Measurements from ENCODE around the gene DST.
"Not testable (repeated sequence)": the region's sequence is repeated elsewhere in the genome, so short reads cannot be mapped to it uniquely, and the experiment has no call there.

The DST gene

DNA sequence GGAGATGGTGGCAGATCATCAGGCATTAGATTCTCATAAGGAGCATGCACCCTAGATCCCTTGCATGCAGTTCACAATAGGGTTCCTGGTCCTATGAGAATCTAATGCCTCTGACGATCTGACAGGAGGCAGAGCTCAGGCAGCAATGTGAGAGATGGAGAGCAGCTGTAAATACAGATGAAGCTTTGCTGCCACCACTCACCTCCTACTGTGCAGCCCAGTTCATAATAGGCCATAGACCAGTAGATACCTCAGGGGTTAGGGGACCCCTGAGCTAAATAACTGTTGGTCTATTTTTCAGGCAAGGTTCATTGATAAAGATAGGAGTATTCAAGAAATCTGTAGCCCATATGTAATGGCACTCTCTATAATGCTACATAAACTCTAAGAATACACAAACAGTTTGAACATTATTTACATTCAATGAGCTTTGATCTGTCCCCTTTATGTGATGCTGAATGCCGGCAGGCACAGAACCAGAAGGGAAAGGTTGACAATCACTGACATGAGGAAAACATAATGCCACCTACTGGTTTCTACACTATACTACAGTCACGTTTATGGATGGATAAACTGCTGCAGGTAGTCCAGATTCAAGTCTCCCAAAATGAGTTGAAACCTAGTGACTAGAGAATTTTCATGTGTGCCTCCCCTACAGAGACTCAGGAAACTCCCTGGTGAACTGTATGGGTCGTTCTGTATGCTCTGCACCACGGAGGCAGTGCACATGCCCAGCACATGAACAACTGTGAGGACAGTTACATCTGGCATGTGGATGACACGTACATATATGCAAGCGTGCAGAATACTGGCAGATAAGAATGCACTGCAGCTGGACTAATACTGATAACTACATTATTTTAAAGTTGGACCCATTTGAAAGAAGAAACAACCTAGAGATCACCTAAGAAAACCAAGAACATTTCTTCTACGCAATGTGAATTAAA is 72.0 kb downstream of the DST start:
- DNase-seq (ENCODE audit: low read depth), result no peak

DNA sequence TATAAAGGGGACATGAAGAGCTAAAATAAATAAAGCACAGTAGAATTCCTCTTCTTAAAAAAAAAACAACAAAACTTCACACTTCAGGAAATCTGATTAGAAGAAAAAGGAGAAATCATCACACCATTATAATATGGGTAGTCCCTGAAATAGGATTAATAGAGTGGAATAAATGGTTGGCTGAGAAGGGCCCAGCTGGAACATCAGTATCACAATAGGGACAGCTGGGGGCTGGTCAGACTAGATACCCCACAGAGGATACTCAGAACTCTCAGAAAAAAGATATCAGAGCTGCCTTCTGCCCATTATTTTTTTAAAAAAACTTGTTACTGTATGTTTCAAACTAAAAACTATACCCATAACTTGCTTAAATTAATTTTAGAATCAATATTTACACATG is 75.2 kb downstream of the DST start:
- no peak for DNase-seq (ENCODE audit: low read depth)

DNA sequence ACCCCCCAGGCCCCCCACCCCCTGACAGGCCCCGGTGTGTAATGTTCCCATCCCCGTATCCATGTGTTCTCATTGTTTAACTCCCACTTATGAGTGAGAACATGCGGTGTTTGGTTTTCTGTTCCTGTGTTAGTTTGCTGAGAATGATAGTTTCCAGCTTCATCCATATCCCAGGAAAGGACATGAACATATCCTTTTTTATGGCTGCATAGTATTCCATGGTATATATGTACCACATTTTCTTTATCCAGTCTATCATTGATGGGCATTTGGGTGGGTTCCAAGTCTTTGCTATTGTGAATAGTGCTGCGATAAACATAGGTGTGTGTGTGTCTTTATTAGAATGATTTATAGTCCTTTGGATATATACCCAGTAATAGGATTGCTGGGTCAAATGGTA is 80.0 kb downstream of the DST start:
- DNase-seq (ENCODE audit: low read depth), result not testable (repeated sequence)

DNA sequence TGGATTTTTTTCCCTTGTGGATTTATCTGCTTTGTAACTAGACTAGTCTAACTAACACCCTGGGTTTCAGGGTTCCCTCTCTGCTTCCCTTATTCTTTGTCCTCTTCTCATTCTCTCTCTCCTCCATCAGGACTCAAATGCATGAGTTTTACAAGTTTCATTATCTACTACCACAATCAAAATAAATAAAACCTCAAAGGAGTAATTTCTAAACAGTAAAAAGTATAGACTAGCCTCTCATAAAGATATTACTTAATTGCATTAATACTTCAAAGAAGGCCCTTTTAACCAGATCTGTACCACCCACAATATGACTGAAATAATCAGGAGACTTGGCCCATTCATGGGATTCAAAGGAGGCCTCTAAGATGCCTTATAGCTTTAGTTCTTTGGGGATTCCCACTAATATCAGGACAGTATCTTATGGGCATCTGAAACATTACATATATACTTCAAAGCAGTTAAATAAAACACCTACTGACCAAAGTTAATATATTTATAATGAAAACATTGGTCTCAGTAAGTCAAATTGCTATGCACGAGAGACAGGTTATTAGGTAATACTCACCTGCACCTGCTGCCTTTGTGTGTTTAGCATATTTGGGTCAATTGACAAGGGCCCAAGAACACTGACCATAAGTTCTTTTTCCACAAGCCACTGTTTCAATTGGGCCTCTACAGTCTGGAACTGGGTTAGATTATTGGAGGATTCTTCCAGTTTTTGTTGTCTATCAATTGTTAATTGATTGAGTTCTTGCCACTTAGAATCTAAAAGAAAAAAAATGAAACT is 85.7 kb downstream of the DST start:
- no peak for DNase-seq (ENCODE audit: low read depth)

DNA sequence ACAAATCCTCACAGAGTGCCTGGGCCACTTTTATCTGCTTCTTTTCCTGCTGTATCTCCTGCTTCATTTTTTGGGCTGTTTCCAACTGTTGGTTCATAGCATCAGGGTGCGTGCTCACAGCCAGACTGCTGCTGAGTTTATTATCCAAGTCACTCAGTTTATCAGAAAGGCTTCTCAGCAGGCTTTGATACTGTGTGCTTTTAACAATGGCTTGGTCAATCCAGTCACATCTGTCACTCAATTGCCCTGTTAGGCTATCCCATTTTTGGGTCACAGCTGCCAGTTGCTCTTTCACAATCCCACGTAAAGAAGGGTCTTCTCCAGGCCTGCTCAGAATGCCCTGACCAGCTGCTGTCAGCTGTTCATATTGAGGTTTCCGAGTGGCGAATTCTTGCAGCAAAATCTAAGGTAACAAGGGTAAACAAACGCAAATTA is 87.2 kb downstream of the DST start:
- DNase-seq (ENCODE audit: low read depth), result no peak

DNA sequence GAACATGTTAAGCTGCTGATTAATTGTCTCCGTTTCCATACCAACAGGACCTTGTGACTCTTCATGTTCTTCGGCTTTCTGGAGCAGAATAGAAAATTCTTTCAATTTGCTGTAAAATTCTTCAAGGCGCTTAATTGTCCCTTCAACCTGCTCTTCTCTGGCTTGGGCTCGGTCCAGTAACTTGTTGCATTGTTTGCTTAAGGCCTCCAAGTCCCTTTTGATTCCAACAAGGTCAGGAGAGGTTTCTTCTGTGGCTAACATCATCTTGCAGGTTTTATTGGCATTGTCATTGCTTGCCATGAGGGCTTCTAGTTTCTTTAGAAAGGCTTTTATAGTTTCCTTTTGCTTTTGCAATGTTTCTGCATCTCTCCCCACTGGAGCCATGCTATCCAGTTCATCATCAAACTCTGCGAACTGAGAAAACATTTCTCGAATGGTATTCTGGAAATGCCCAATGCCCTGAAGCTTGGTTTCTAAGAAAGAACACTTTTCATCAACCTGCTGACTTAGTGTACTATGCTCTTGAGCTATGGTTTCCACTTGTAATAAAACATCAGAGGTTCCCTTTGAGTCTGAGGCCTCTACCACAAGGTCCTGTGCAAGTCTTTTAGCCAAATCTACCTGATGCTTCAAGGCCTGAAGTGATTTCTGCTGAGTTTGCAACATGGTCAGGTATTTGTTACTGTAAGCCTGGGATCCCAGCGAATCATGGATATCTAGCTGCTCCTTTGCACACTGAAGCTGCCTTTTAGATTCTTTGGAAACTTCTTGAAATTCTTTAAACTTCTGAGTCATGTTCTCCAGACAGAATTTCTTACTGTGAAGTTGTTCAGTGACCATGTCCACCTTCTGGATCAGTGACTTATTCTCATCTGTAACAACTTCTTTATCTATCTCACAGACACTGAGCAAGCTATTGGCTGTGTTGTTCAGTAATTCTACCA is 90.2 kb downstream of the DST start:
- no peak for DNase-seq (ENCODE audit: low read depth)

DNA sequence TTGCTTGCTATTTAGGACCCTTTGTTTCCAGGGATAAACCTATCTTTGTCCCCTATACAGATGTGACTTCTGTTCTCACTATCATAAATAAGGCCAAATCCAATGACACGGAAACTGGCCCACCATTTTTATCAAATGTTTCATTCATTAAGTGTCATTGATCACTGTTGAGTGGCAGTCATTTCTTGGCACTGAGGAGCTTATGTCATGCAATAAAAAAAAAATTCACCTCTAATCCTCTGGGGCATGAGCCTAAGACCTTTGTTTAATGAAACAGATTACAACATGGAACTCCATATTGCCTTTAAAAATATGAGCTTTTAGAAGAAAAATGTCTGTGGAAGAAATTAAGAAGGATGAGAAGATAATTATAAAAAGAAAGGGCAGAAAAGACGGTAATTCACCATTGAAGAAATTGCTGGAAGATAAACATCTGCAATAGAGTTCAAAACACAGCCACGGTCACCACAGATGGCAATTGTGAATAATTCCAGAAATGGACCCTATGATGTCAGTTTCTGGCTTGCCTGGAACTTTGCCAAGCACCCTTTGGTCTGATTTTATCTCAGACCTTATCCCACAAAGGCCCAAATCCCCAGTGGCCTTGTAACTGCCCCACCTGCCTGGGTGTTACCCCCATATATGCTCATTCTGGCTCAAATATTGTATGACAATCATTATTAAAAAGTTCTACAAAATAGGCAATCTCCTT is 91.1 kb downstream of the DST start:
- DNase-seq (ENCODE audit: low read depth), result no peak

DNA sequence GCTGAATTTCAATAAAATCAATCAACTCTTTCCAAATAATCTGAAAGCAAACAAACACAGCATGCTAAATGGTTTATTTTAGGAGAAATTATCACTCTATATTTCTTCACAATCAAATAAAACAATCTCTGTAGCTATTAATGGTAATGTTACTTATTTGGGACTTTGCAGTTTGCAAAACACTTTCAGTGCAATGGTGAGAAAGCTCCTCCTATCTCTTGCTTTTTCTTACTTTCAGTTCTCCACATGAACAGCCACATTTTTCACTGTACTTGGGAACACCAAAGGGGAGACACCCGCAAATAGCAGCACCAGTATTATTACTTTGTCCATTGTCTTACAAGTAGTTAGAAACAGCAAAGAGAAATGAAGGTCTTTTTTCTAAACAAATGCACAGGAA is 92.4 kb downstream of the DST start:
- DNase-seq (ENCODE audit: low read depth), result no peak

DNA sequence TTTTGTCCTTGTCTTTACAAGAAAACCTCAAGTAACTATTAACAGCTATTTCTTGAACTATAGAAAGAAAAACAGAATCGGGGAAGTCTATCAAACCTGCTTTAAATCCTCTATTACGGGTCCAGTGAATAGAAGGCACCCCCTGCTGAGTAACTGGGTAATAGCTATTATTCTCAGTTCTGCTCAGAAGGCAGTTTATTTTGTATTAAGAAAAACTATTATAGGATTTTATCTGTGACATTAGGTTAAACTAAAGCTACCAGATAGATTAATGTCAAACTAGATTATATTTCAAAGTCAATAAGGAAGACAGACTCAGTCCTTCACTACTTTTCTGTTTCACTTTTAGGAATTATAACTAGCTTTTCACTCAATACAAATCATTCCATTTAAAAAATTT is 93.7 kb downstream of the DST start:
- DNase-seq (ENCODE audit: low read depth), result no peak

DNA sequence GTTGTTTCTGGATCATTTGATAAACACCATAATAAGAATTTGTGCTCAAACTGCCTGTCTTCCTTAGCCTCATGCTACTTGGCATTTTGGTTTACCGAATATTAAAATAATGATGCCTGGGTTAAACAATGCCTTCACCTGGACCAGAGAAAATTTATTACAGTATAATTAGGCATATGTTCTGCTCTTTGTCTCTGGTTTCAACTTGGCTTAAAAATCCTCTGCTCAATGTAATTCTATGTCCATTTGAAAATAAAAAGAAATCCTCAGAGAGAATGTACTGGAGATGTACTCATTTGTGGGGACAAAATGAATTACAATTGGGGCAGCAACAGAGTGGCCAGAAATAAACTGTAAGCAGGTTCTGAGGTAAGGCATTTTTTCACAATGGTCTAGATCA is 95.0 kb downstream of the DST start:
- DNase-seq (ENCODE audit: low read depth), result no peak

DNA sequence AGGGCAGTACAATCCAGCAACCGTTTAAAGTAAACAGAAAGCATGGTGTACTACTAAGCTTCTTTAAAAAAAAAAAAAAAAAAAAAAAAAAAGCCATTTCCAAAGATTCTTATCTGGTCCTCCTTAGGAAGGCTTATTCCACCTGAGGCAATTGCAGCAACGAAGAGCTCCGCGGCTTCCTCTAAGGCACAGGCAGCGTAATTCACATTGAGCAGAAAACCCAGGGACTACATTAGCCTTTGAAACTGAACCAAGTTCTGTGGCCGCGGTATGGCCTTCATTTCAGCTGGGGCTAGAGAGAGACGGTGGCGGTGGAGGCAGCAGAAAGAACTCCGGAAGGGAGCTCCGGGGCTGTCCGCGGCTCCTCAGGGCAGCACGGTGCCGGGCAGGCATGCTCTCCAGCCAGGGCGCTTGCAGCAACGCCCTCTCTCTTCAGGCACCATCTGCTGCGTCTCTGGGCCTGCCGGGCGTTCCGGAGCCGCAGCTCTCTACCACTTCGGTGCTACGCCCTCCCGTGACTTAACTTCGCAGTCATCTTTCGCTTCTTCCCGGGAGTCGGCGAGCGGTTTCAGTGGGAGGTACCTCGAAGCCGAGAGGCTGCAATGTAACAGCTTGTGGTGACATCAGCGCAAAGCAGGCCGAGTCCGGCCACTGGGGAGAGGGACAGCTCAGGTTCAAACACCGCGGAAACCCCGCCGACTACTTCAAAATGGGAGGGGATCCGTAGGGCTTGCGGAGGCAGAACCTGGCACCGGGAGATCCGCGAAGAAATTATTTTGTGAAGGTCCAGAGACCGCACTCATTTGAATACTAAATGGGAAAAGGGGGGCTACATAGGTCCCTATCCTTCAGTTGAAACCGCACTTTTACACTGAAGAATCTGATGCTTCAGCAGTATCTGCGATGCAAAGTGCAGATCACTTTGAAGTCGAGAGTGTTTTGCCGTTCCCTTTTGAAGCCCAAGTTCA is 100.0 kb downstream of the DST start:
- DNase-seq (ENCODE audit: low read depth), result peak; percentile 65

DNA sequence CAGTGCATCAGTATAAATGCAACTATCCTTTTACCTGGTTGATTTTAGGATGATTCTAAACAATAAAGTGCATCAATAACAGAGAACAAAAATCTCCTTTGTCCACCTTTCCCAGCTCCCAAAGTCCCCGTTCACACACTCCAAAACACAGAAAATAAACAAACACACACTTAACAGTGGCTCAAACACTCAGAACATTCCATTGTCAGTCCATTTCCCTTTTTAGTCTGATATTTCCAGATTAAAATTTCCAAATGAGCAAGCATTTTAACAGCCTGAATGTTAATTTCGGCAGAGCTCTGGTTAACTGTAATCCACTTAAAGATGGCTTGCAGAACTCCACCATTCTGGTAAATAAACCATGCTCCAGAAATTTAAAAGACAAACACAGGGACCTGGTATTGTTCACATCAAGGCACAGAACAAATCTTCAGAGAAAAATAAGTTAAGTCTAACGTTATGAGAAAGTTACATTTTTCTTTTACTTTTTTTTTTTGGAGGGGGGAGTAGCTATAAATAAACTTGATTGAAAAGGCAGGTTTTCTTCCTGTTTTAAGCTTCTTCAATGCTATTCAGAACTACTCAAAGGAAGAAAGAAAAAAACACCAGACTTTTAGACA is 100.8 kb downstream of the DST start:
- DNase-seq (ENCODE audit: low read depth), result no peak

DNA sequence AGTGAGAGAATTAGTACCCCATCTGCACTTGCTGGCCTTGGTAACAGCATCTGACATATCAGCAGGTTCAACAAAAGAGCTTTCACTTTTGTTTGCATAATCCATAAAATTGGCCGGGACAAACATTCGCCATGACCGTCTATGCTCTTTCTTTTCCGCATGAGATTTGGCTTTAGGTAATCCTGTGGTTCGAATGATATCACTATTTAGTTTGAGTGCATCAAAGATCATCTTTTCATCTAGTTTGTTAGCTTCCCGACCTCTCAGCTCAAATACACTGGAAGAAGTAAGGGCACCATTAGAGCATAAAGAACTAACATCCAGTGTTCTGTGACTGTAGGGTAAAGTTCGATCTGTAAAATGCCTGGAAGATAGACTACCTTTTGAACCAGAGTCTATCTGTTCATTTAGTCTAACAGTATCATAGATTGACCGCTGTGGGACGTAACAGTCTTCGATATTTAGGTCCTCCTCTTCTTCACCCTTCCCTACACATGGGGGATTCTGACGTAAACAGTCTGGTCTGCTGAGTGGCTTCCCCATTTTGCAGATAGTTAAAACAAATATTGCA is 101.6 kb downstream of the DST start:
- no peak for DNase-seq (ENCODE audit: low read depth)

DNA sequence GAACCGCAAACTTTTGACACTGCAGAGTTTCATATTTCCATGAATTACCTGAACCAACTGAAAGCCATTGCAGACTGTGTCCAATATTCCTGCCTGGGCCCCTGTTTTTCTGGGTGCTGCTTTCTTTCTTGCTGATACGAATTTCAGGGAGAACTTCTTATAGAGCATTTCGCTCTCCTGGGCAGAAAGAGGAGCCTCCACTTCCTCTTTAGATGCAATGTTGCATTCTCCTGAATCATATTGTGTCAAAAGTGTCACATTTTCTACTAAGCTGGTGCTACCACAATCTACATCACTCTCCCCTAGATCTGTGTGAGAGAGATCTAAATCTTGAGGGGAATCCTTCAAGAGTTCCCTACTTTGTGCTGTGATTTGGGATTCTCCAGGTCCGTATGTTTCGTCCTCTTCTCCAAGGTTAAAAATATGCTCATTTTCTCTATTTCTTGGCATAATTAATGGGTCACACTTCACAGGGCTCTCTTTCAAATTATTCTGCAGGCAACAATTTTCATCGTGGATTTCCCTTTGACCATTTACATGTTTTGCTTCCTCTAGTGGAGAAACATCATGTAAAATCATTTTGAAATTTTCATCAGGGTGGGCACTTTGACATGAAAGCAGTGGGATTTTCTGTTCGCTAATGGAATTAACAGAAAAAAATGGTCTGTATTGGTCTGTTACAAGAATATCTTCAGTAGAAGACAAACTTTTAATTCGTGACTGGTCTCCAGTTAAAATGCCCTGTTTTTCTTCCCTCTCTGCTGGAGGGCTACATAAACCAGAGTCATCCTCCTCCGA is 102.3 kb downstream of the DST start:
- no peak for DNase-seq (ENCODE audit: low read depth)

DNA sequence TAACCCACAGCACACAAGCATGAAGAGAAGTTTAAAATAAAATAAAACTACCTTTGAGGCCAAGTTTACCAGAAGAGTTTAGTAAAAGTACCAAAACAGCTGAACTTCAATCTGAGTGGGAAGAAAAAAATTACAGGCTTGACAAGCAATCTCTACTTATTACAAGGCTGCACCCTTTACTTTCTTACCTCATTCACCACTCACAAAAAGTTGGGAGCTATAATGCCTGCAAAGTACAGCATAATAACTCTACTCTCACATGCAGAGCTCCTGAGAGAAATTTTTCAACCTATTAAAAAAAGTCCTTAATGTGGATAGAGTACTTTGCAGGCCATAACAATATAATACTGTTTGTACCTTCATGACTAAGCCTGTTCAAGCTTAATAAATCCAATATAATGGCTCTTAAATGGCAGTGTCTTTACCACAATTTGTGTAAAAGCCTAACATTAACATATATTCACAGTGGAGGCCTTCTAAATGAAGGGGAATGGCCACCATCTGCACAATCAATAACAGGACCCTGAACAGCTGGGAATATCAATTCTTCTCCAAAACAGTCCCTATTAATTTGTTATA is 103.1 kb downstream of the DST start:
- DNase-seq (ENCODE audit: low read depth), result no peak

DNA sequence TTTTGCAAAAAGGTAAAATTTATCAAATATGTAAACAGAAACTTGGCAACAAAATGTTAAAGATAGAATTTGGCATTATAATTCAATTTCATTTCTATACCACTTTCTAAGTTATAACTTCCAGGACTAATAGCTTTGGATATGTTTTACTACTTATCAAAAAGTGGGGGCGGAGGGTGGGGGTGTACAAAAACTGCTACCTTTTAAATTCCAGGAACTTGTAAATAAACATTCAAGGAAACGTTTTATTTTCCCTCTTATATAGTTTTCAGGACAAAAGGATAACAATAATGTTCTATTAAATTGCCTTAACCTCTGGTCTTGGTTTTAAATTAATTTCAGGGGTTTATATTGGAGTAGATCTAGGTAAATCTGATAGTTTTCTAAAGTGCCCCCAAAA is 103.8 kb downstream of the DST start:
- no peak for DNase-seq (ENCODE audit: low read depth)

DNA sequence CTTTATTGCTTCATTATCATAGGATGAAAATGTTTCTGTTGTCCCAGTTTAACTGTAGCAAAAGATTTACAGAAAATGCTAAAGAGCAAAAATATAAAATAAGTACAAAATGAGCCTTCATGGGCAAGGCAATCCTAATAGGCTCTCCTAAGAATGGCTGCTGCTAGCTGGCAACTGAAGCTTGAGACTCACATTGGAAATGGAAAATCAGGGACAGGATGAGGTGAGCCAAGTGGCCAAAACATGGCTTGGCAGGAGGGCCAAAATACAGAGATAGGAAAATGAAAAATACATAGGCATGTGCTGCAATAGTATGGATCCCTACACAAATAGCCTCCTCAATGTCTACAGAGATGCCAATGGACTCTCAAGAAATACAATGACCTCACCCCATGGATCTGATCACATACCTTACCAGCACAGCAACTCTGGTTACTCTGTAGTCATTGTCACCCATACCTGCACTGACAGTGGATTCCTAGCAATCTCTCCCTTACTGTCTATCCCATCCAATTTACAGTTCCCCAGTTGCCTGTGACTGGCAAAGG is 105.4 kb downstream of the DST start:
- no peak for DNase-seq (ENCODE audit: low read depth)

DNA sequence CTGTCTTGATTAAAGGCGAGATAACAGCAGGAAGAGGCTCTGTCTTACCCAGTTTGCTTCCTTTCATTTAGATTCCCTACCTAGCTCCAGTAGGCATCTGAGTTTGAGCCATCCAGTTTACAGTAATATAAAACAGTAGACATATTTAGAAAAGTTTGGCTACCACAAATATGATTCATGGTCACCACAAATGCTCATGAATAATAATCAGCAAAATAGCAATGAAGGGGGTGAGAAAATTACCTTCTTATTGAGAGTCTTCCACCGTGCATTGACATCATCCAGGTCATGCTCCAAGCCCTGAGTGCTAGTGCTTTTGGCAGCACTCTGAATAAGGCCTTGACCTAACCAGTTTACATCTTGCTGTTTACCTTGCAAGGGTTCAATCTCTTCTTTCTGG is 106.2 kb downstream of the DST start:
- no peak for DNase-seq (ENCODE audit: low read depth)
